CD4-positive, alpha-beta T cell treated with Interferon alpha-2 for 1 hour (primary cell): ENCODE measurements around the gene SELENOP.
"Not testable (repeated sequence)": the region's sequence is repeated elsewhere in the genome, so short reads cannot be mapped to it uniquely, and the experiment has no call there.

Experiments
- DNase-seq, 2 donors: peaks; one replicate each; pipeline ENCODE4 v3.0.0-alpha.2; 2020 to 2022

SELENOP gene

GRCh38 chr5:42811591-42812446 is at the start of gene SELENOP:
Gene SELENOP (minus strand): TSS chr5:42811892. CDS start chr5:42808353, 3,539 bp downstream.
- no peak for DNase-seq

GRCh38 chr5:42858687-42859086 is 47.0 kb upstream of the SELENOP start:
- DNase-seq, result no peak

DNA sequence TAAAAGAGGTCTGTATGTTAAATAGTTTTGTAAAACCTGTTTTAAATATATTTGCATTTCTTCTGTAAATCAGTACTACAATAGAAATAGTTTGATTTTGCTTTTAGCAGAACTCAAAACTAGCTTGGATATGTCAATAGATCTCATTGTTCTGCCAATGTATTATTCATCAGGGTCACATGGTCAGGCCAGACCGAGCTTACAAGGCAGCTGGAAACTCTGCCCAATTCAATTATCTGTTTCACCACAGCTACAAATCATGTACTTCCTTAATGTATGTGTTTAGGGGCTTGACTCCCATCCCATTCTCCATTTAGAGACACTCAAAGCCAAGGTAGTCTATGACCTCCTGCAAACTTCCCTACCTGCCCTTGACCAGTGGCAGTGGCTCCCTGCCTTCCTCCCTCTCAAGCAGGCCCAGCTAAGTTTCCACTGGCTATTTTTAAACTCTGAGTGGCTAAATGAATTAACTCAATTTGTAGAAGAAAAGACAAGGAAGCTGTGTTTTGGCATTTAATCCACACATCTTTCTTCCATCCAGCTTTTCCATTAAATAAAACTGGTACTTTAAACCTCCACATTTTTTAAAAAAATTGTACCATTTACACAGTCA is 46.4 kb upstream of the SELENOP start:
- DNase-seq, result no peak

DNA sequence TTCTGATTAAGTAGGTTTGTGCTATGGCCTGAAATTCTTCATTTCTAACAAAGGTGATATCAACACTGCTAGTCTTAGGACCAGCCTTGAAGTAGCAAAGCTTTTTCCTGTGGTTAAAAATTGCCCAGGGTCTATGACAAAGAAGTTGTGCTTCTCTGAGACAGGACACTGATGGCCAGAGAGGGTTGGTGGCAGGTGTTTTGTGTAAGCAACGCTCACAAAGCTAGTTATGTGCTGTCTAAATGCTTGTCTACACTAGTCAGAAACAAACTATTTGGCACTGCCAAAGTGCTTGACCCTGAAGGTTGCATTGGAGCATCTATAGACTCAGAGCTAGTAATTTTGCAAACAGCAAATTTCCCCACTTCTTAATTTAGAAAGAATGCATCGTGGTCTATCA is 44.1 kb upstream of the SELENOP start:
- DNase-seq, result no peak

GRCh38 chr5:42855386-42855785 is 43.7 kb upstream of the SELENOP start:
- no peak for DNase-seq

GRCh38 chr5:42854795-42855194 is 43.1 kb upstream of the SELENOP start:
- no peak for DNase-seq

GRCh38 chr5:42852826-42853225 is 41.1 kb upstream of the SELENOP start:
- DNase-seq, result no peak

DNA sequence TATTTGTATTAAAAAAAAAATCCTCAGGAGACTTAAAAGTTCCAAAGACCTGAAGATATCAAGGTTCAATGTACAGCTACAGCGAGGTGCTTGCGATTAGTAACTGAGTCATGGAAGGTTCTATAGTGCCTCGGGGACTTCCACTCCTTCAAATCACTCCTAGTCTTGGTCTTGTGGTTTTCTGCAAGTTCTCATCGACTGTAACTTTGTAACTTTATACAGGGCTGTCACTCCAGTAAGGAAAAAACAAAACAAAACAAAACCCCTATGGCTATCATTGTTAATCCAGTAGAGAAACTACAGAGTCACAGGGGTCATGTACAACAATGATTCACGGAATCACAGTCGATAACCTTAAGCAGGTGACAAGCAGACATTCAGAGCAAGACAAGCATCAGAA is 39.8 kb upstream of the SELENOP start:
- no peak for DNase-seq

GRCh38 chr5:42848545-42848944 is 36.9 kb upstream of the SELENOP start:
- DNase-seq, result no peak

- not testable (repeated sequence) for DNase-seq
Measured at GRCh38 chr5:42844408-42844807, 32.7 kb upstream of the SELENOP start.

DNA sequence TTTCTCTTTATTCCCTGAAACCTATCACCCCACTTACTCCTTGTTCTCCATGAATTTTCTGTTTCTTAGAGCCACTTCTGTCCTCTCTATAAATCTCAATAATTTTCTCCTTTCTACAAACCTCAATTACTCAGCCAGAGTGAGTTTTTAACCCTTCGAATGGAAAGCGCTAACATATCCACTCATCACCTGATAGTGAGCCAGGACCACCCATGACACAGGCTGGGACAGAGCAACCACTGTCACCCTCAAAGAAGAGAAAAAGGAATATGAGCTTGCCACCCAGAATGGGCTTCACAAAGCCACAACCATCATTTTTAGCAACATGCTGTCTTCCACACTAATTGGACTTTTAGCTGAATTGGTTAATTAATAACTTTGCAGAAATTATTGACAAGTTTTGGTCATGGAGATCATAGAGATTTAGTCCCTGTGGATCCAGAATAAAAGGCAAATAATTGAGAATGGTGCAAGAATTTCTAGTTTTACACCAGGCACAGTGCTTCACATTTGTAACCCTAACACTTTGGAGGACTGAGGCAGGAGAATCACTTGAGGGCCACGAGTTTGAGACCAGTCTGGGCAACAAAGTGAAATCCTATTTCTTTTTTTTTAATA is 32.1 kb upstream of the SELENOP start:
- no peak for DNase-seq

- DNase-seq, result no peak
Measured at GRCh38 chr5:42842921-42843641, 31.4 kb upstream of the SELENOP start.

DNA sequence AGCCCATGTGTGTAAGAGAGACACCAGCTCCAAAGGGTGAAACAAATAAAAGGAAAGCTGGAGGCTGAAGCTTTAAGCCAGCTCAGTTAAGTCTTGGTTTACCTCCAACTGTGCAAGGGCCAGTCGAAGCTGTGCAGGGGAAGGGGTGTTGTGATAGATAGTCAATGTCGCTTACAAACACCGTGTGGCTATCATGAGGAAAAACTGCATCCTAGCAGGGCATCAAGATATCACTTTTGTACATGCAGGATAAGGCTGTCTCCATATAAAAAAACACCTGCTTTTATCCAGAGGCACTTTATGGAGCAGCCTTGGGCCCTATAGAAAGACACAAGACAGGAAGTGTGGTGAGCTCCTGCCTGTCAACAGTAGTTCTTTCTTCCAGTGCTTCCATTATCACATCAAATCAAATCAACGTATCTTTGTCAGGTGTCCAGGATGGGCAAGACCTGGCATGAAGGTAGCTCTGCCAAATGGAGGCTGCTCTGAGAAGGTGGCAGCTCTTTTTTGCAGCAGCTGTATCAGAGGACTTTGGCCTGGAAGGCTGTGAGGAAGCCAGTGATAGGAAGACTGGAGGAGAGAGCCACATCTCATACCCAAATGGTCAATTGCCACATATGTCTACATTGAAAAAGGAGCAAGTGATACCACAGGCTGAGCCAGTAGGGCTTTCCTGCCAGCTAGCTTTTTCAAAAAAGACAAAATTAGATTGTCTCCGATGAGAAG is 29.3 kb upstream of the SELENOP start:
- DNase-seq, result no peak

DNA sequence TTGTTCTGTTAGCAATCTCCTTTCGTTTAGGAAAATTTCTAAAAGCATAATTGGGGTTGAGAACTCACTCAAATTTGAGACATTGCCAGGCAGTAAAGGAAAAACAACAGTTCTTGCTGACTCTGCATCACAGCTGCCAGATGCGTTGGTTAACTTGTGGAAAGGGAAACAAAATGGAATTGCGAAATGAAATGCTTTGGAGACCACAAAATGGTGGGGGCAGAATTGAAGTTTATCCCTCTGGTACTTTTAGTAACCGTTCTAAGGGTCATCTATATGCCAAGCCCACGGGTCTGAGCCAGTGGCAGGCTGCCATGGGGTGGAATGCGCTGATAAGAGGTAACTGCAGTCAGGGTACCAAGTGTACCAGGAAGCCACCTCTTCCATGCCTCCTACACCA is 28.6 kb upstream of the SELENOP start:
- DNase-seq, result no peak

DNA sequence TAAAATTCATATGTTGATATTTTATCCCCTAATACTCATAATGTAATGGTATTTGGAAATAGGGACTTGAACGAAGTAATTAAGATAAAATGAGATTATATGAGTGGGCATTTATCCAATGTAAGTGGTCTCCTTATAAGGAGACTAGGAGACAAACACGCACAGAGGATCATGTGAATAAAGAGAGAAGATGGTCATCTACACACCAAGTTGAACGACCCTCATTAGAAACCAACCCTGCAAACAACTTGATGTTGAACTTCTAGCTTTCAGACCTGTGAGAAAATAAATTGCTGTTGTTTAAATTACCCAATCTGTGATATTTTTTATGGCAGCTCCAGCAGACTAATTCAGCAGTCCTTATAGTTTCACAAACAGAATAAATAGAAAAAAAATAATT is 27.5 kb upstream of the SELENOP start:
- no peak for DNase-seq

- DNase-seq, result no peak
Measured at GRCh38 chr5:42837601-42838000, 25.9 kb upstream of the SELENOP start.

DNA sequence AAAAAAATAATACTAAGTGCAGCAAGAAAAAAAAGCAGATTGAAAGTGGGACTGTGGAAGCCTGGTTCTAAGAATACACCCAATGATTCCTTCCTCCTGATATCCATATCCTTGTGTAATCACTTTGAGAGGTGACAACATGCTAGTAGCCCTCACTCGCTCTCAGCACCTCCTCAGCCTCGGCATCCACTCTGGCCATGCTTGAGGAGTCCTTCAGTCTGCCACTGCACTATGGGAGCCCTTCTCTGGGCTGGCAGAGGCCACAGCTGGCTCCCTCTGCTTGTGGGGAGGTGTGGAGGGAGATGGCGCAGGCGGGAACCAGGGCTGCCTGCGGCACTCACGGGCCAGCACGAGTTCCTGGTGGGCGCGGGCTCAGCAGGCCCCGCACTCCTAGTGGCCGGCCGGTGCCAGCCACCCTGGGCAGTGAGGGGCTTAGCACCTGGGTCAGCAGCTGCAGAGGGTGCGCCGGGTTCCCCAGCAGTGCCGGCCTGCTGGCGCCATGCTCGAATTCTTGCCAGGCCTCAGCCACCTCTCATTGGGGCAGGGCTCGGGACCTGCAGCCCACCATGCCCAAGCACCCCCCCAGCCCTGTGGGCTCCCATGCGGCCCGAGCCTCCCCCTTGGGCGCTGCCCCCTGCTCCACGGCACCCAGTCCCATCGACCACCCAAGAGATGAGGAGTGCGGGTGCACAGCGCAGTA is 24.5 kb upstream of the SELENOP start:
- DNase-seq, result no peak

DNA sequence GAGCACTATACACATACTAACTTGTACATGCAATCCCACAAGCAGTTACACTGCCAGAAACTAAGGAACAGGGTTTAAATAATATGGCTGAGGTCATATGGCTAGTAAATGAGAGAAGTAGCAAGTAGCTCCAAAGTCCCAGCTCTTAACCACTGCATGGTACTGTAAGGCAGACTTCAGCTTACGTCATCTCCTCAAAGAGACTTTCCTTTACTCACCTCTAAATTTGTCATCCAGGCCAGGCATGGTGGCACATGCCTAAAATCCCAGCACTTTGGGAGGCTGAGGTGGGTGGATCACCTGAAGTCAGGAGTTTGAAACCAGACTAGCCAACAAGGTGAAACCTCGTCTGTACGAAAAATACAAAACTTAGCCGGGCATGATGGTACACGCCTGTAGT is 20.4 kb upstream of the SELENOP start:
- DNase-seq, result no peak

- no peak for DNase-seq
Measured at GRCh38 chr5:42830924-42831323, 19.2 kb upstream of the SELENOP start.

DNA sequence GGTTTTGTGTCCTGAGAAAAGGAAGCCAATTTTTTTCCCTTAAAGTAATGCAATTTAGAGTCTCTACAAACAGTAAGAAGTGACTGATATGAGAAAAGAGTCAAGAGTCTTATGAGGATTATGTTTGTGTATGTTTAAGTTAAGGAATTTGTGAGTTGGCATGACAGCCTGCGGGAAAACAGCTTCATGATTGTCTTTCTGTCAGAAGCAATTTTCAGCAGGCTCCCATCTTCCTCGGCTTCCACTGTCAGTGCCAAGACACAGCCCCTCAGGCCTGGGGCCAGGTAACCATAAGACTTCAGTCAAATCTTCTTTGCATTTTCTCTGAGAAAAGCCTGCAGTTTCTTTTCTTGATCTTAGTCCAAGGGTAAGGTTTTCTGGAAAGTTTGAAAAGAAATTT is 17.0 kb upstream of the SELENOP start:
- no peak for DNase-seq

GRCh38 chr5:42826757-42827515 is 15.2 kb upstream of the SELENOP start:
- DNase-seq, result no peak
